Stimulated activated memory B cell treated with anti-CD40 and anti-IgM and Interleukin-4, amounts not matched to agents 10 μg/mL and 1 μg/mL and 100 μg/mL, for 72 hours (primary cell): Measurements from ENCODE around the gene TMEM52.

ENCODE experiments used
- ATAC-seq: fragments of 150-1000 bp; cut with Tn5 transposase; 2 replicates; pipeline ENCODE4 v1.10.0; 2021
- H3K27ac Mint-ChIP-seq: one replicate; pipeline ENCODE4 v1.8.0; 2022; ENCODE audit warnings: mild to moderate bottlenecking, mixed read lengths
- H3K27me3 Mint-ChIP-seq: one replicate; pipeline ENCODE4 v1.8.0; 2022; ENCODE audit warnings: mixed read lengths
- H3K36me3 Mint-ChIP-seq: one replicate; pipeline ENCODE4 v1.8.0; 2022; ENCODE audit warnings: mixed read lengths
- H3K4me1 Mint-ChIP-seq: one replicate; pipeline ENCODE4 v1.8.0; 2022; ENCODE audit warnings: mixed read lengths
- H3K4me3 Mint-ChIP-seq: one replicate; pipeline ENCODE4 v1.8.0; 2022; ENCODE audit warnings: mild to moderate bottlenecking, moderate library complexity, mixed read lengths
- H3K9me3 Mint-ChIP-seq: one replicate; pipeline ENCODE4 v1.8.0; 2022; ENCODE audit warnings: mixed read lengths

TMEM52 gene

DNA sequence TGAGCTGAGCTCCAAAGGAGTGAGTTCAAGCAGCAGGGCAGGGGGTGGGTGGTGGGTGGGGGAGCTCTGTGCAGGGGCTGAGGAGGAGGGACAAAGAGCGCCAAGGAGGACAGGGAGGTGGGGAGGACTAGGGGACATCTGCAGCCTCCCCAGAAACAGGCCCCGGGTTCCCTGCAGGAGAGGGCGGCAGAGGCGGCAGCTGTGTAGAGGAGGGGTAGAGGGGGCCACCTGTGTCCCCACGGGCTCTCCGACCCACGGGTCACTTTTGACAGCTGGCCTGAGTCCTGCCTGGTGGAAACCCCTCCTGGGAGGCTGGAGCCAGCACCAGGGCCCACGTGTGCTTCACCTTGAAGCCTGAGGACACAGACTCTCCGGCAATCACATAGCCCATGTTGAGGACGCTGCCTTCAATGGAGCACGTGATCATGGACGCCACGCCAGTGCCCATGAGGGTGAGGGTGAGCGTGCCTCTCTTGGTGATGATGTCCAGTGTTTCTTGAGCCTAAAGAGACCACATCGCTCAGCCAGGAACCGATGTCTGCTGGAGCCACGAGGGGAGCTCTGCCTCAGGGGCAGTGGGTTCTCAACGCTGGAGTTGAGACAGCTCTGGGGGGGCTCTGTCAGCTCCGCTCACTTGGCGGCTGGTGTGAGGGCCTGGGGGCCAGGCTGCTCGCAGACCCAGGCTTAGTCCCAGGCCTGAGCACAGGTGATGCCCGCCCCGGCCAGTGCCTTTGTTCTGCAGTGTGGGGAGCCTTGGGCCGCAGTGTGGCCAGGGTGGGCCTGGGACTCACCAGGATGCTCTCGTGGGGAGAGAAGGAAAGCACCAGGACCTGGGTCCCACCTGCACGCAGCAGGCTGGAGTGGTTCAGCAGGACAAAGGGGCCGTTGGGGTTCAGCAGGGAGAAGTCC lies 6.6 kb upstream of the TMEM52 start:
- no peak overlapping the region for H3K4me3 Mint-ChIP-seq
- no peaks in the 10 kb centered on the region for H3K9me3 Mint-ChIP-seq
- peaks cover 35% of the 10 kb centered on the region for H3K27me3 Mint-ChIP-seq
- no peak overlapping the region for H3K27ac Mint-ChIP-seq
- no peak for ATAC-seq
- H3K36me3 Mint-ChIP-seq = no peaks in the 10 kb centered on the region
- H3K4me1 Mint-ChIP-seq = no peaks in the 10 kb centered on the region

DNA sequence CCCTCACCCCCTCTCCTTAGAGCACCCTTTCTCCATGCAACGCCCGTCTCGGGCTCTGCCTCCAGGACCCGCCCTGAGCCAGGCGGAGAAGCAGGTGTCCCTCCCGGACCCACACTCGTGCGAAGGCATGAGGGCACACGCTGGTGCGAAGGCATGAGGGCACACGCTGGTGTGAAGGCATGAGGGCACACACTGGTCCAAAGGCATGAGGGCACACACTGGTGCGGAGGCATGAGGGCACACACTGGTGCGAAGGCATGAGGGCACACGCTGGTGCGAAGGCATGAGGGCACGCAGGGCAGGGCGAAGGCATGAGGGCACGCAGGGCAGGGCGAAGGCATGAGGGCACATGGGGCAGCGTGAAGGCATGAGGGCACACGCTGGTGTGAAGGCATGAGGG lies 5.8 kb upstream of the TMEM52 start:
- H3K4me3 Mint-ChIP-seq = no peak overlapping the region
- H3K4me1 Mint-ChIP-seq = no peaks in the 10 kb centered on the region
- peaks cover 35% of the 10 kb centered on the region for H3K27me3 Mint-ChIP-seq
- no peak overlapping the region for H3K27ac Mint-ChIP-seq
- no peak for ATAC-seq
- H3K9me3 Mint-ChIP-seq = no peaks in the 10 kb centered on the region
- no peaks in the 10 kb centered on the region for H3K36me3 Mint-ChIP-seq

DNA sequence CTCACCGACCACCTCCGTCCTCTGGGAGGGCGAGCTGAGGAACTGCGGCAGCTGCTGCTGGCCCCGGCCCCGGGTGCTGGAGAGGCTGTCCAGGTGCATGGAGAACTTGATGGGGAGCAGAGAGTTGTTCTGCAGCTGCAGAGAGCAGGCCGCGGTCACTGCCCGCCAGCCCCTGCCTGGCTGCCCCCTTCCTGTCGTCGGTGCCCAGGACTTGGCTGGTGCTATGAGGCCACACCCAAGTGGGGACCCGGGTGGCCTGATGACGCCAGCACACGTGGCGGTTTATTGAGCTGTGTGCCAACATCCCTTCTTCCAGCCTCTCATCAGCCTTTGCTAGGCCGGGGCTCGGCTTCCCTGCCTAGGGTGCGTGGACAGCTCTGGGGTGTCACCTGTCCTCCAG lies 5.3 kb upstream of the TMEM52 start:
- Mint-ChIP-seq H3K4me3 (no peak overlapping the region), H3K27me3 (peaks cover 35% of the 10 kb centered on the region), H3K9me3 (no peaks in the 10 kb centered on the region), H3K27ac (no peak overlapping the region), H3K4me1 (no peaks in the 10 kb centered on the region), H3K36me3 (no peaks in the 10 kb centered on the region)
- ATAC-seq = no peak

DNA sequence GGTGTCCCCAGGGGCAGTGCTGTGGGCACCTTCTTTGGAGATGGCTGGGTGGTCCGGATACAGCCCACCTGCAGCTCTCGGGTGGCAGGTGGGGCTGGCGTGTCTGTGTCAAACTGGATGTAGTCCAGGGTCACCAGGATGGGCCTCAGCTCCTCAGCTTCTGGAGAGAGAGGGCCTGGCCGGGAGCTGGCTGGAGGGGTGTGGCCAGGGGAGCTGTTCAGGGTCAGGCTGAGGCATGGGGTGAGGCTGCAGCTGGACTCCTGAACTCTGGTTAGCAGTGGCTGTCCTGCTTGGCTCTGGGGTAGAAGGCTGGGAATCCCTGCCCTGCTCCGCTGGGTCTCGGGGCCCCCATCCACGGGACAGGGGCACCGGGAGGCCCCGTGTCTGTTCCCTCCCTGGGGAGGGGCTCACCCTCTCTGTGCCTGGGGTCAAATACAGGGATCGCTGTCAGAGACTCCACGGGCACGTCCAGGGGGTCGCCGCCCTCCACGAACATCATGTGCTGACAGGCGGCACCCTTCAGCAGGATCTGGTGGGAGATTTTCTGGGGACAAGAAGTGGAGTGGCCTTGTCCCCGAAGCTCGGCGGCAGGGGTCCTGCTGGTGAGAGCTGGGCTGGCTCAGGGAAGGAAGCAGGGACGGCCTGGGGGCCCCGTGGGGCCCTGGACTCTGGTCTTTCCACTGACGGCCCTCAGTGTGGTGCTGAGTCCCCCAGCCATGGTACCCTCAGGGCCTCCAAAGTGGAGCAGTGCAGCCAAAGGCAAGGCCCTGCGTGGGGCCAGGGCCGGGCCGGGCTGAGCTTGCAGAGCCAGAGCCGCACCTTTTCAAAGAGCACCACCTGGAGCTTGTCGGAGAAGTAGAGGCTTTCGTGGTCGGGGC lies 4.1 kb upstream of the TMEM52 start:
- no peak for ATAC-seq
- Mint-ChIP-seq H3K9me3 (no peaks in the 10 kb centered on the region), H3K27ac (no peak overlapping the region), H3K27me3 (peaks cover 35% of the 10 kb centered on the region), H3K4me3 (no peak overlapping the region), H3K4me1 (no peaks in the 10 kb centered on the region), H3K36me3 (no peaks in the 10 kb centered on the region)

DNA sequence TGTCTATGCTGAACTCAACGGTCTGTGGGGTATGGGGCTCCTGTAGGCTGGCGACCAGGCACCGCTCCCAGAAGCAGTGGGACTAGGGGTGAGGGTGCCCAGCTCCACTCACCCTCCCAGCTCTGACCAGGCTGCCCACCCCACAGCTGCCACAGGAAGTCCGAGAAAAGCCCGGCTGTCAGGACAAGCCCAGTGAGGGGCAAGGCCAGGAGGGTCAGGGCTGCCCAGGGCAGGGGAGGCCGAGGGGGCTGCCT lies 3.5 kb upstream of the TMEM52 start:
- Mint-ChIP-seq H3K36me3 (no peaks in the 10 kb centered on the region), H3K4me3 (no peak overlapping the region), H3K27ac (no peak overlapping the region), H3K9me3 (no peaks in the 10 kb centered on the region), H3K27me3 (peaks cover 35% of the 10 kb centered on the region), H3K4me1 (peaks cover 4% of the 10 kb centered on the region)
- no peak for ATAC-seq

DNA sequence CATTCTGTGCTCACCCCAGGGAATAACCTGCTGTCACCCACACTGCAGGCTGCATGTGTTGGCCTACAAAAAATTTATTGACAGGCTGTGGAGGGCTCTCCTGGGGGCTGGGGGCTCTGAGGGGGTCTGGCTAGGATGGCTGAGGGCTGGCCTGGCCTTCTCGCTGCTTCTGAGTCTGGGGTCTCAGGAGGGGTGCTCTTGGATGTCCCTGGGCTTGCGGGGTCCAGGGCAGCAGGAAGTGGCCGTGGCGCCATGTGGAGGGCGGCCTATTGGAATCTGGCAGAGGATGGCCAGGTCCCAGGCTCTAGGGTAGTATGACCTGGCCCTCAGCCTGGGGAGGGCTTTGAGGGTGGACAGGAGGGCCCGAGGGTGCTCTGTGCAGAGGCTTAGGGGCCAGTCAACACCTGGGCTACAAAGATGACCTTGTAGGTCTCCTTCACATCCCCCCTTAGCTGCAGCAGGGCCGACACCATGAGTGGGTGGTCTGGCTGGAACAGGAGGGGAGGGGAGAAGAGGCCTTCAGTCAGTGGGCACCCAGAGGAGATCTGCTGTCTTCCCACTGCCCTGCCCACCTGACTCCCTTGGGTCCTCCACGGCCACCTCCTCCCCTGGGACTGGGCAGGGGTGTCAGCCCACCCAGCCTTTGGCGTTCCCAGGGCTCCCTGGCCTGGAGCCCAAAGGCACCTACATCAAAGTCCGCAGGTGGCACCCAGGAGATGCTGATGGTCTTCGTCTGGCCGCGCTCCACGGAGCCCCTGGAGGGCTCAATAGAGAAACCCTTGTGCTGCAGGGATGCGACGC lies 3.0 kb upstream of the TMEM52 start:
- peaks cover 35% of the 10 kb centered on the region for H3K27me3 Mint-ChIP-seq
- no peak overlapping the region for H3K27ac Mint-ChIP-seq
- H3K4me3 Mint-ChIP-seq = no peak overlapping the region
- no peaks in the 10 kb centered on the region for H3K36me3 Mint-ChIP-seq
- no peaks in the 10 kb centered on the region for H3K9me3 Mint-ChIP-seq
- ATAC-seq = no peak
- peaks cover 7% of the 10 kb centered on the region for H3K4me1 Mint-ChIP-seq

DNA sequence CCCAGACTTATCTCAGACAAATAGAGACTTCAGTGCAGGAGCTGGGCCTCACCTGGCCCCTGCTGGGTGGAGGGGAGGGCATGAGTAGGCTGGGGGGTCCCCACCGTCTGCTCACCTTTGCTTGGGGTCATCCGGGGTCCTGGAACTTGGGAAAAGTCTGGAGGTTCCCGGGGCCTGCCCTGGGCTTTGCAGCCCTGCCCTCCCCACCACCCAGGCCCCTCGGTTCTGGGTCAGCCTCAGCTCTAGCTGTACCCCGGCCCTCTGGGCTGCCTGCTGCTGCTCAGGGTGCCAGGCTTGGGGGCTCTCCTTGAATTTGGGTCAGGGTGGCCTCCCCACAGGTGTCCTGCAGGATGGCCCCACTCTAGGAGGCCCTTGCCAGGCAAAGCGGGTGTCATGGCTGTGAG lies 2.4 kb upstream of the TMEM52 start:
- ATAC-seq = no peak
- no peak overlapping the region for H3K27ac Mint-ChIP-seq
- no peaks in the 10 kb centered on the region for H3K36me3 Mint-ChIP-seq
- no peak overlapping the region for H3K4me3 Mint-ChIP-seq
- no peaks in the 10 kb centered on the region for H3K9me3 Mint-ChIP-seq
- peaks cover 7% of the 10 kb centered on the region for H3K4me1 Mint-ChIP-seq
- H3K27me3 Mint-ChIP-seq = peaks cover 36% of the 10 kb centered on the region

DNA sequence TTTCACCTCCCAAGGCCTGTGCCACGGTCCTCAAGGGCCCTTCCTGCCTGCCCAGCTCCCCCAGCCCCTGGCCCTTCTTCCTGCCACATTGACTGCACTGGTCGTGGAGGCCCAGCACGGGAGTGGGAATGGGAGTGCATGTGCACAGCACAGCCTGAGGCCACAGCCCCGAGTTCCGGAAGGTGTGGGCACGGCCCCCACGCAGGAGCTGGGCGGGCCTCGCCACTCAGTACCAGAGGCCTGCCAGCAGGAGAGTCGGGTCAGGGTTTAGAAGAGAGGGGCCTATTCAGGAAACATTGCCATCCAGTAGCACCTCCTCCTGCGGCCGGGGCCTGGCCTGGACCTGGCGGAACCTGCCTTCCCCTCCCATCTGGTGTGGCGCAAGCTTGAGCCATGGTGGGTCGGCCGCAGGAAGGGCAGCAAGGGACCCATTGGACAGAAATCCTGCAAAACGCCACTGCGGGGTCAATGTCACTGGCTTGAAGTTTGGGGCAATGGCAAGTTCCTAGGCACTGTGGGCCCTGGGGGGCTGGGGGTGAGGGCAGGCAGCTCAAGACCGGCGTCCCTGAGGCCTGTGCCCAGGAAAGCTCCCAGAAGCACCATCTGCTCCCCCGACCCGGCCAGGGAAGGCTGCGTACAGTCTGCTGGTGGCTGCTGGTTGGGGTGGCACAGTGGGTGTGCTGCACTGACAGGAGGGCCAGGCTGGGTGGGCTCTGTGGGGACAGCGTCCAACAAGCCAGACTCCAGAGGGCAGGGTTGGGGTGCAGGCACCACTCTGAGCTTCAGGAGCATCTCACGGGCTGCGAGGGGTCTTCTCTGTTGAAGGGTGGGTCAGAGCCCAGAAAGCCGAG lies 1.8 kb upstream of the TMEM52 start:
- H3K9me3 Mint-ChIP-seq = no peaks in the 10 kb centered on the region
- H3K27ac Mint-ChIP-seq = peak overlapping the region; percentile 27
- peaks cover 7% of the 10 kb centered on the region for H3K4me1 Mint-ChIP-seq
- H3K27me3 Mint-ChIP-seq = peaks cover 37% of the 10 kb centered on the region
- no peaks in the 10 kb centered on the region for H3K36me3 Mint-ChIP-seq
- no peak for ATAC-seq
- peak overlapping the region; percentile 32 for H3K4me3 Mint-ChIP-seq

DNA sequence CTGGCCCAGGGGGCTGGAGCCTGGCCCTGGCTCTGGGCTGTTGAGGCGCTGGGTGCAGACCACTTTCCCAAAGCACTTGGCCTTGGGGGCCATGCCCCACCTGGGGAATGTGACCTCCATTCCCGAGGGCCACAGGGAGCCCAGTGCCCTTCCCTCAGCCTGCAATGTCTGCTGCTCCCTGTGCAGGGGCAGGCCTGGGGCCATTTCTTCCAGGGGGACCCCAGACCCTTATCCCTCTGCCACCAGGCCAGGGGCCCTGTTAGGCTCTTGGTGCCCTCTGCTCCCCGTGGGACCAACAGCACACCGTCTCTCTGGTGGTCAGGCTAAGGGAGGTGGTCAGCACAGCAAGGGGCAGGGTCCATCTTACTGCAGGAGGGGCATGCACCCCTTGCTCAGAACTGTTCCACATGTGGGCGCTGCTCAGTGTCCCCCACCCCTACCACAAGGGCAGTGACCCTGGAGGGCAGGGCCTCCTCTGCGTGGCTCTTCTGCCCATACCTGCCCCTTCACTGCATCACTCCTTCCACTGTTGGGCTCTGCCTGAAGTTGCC lies 1.1 kb upstream of the TMEM52 start:
- peak overlapping the region; percentile 36 for H3K27ac Mint-ChIP-seq
- H3K9me3 Mint-ChIP-seq = no peaks in the 10 kb centered on the region
- H3K4me3 Mint-ChIP-seq = peak overlapping the region; percentile 71
- H3K36me3 Mint-ChIP-seq = no peaks in the 10 kb centered on the region
- no peak for ATAC-seq
- H3K4me1 Mint-ChIP-seq = peaks cover 7% of the 10 kb centered on the region
- peaks cover 32% of the 10 kb centered on the region for H3K27me3 Mint-ChIP-seq

DNA sequence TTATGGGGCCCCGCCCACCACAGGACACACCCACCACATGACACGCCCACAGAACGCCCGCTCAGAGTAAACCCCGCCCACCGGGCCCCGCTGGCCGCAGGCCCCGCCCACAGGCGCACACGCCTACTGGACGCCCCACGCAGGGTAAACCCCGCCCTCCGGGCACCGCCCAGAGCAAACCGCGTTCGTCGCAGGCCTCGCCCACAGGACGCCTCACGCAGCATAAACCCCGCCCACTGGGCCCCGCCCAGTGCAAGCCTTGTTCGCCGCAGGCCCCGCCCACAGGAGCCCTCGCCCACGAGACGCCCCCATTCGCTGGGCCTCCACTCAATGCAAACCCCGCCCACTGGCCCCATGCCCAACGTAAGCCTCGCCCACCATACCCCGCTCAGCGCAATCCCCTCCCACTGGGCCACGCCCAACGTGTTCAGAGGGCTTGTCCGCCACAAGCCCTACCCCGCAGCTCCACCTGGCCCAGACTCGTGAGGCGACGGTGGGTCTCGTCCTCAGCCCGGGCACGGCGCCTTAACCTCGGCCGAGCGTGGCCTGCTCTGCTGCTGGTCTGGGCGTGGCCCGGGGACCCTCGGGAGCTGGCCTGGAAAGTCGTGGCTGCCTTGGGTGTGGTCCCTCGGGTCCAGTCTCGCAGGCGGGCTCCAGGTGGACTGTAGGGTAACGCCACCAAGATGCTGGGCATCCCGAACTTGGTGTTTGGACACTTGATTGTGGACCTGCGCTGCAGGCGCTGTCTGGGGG lies 401 bp upstream of the TMEM52 start:
- peak overlapping the region; percentile 36 for H3K27ac Mint-ChIP-seq

DNA sequence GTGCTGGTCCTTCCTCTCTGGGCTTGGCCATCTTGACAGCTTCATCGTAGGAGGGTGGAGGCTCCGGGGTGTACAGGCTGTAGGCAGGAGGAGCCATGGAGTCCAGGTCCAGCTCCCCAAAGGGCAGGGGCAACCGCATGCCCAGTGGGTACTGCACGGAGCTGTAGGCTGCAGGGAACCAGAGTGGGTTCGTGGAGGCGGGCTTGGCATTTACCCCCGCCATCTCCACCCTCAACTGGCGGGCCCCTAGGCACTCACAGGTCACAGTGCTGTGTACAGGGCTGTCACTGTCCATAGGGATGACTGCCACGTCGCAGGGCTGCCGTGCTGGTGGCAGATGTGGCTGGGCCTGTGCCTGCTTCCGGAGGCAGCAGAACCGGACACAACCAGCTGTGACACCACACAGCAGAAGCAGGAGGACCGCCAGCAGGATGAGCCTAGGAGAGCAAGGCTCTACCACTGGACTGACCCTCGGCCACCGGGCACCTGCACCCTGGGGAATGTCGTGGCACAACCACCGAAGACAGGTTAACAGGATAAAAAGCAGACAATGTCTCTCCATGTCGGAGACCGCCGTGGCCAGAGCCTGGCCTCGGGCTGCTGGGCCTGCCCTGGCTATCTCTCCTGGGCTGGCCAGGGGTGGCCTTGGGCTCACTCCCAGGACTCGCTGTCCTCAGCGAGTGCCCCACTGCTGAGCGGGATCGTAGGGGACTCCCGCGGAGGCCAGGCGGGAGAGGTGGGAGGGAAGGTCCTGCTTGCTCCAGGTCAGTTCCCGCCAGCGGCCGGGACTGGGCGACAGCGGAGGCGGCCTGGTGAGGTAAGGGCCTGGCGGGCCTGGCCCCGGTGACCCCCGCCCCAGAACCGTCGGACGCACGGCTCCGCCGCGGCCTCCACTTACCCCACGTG lies 831 bp downstream of the TMEM52 start:
- peak overlapping the region; percentile 71 for H3K4me3 Mint-ChIP-seq
- peaks cover 7% of the 10 kb centered on the region for H3K4me1 Mint-ChIP-seq
- ATAC-seq = no peak

More for the DNA sequence above, 401 bp upstream of the TMEM52 start:
- ATAC-seq = peak; percentile 91
- H3K9me3 Mint-ChIP-seq = no peaks in the 10 kb centered on the region
- H3K4me1 Mint-ChIP-seq = peaks cover 7% of the 10 kb centered on the region
- peaks cover 32% of the 10 kb centered on the region for H3K27me3 Mint-ChIP-seq
- H3K36me3 Mint-ChIP-seq = no peaks in the 10 kb centered on the region
- peak overlapping the region; percentile 71 for H3K4me3 Mint-ChIP-seq

DNA sequence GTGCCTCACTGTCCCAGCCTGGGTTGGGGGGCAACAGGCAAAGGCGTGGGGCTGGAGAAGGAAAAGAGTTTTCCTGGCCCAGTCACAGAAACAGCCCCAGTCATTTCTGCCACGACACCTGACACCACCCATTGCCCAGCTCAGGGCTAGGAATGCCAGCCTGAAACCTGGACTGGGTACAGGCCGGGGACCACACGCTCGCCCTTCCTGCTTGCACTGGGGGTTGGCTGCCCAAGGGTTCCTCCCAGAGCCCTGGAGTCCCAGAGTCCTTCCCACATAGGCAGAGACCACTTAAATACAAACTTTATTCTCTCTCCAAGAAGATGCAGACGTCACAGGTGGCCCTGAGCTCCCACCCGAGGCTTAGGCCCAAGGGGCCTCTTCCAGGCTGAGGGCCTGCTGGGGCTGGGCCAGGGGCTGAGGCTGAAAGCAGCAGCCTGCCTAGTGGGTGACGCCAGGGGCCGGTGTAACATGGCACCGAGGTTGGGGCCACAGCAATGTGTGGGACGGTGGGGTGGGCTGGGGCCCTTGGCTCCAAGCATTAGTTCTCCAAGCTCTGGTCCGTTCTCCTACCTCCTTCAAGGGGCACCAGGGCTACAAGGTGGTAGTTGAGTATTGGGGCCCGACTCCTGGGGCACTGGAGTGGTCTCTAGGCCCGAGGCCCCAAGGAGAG lies 1.6 kb downstream of the TMEM52 start:
- no peaks in the 10 kb centered on the region for H3K36me3 Mint-ChIP-seq
- peaks cover 35% of the 10 kb centered on the region for H3K27me3 Mint-ChIP-seq
- ATAC-seq = no peak
- no peaks in the 10 kb centered on the region for H3K9me3 Mint-ChIP-seq
- peaks cover 7% of the 10 kb centered on the region for H3K4me1 Mint-ChIP-seq
- peak overlapping the region; percentile 37 for H3K4me3 Mint-ChIP-seq
- no peak overlapping the region for H3K27ac Mint-ChIP-seq

More for the DNA sequence above, 831 bp downstream of the TMEM52 start:
- no peaks in the 10 kb centered on the region for H3K9me3 Mint-ChIP-seq
- no peaks in the 10 kb centered on the region for H3K36me3 Mint-ChIP-seq
- H3K27ac Mint-ChIP-seq = no peak overlapping the region
- H3K27me3 Mint-ChIP-seq = peaks cover 41% of the 10 kb centered on the region
